Endodermal cell (in vitro differentiated cells): ENCODE data around the gene ADCK2. TPM values are rescaled to one million over a fixed set of nuclear protein-coding genes. Genes with fewer than 3 reads are reported as not detected.

Experiments used
- DNase-seq: peaks from one replicate; pipeline ENCODE4 v3.0.0-alpha.2; 2017
- H3K27ac ChIP-seq: 2 replicates; pipeline ENCODE4 v1.5.1; 2013; ENCODE audit warnings: mild to moderate bottlenecking, low read depth, low read length, moderate library complexity
- H3K27me3 ChIP-seq: 2 replicates; pipeline ENCODE4 v1.6.1; 2013; ENCODE audit warnings: mild to moderate bottlenecking, low read length, moderate library complexity; ENCODE audit not compliant: insufficient read depth, control insufficient read depth, poor library complexity, severe bottlenecking
- H3K36me3 ChIP-seq: 2 replicates; pipeline ENCODE4 v1.7.0; 2013; ENCODE audit warnings: mild to moderate bottlenecking, low read length, moderate library complexity; ENCODE audit not compliant: control insufficient read depth, insufficient read depth
- H3K4me1 ChIP-seq: one replicate; pipeline ENCODE4 v1.7.0; 2013; ENCODE audit warnings: low read length; ENCODE audit not compliant: control insufficient read depth, insufficient read depth
- H3K4me3 ChIP-seq: 2 replicates; pipeline ENCODE4 v1.5.1; 2013; ENCODE audit warnings: mild to moderate bottlenecking, low read length, moderate library complexity
- H3K9ac ChIP-seq: 2 replicates; pipeline ENCODE4 v1.6.1; 2013; ENCODE audit warnings: mild to moderate bottlenecking, low read length, moderate library complexity; ENCODE audit not compliant: poor library complexity, severe bottlenecking; ENCODE audit errors: extremely low read depth
- H3K9me3 ChIP-seq: 2 replicates; pipeline ENCODE4 v1.6.1; 2013; ENCODE audit warnings: mild to moderate bottlenecking, low read length, moderate library complexity; ENCODE audit not compliant: control insufficient read depth
- H3K27ac Mint-ChIP-seq: 2 replicates; pipeline ENCODE4 v1.8.0; 2020; ENCODE audit warnings: mixed read lengths
- H3K27me3 Mint-ChIP-seq: 2 replicates; pipeline ENCODE4 v1.8.0; 2021; ENCODE audit warnings: mild to moderate bottlenecking, mixed read lengths; ENCODE audit not compliant: insufficient read depth
- H3K36me3 Mint-ChIP-seq: 2 replicates; pipeline ENCODE4 v1.8.0; 2020; ENCODE audit warnings: low read depth, mixed read lengths
- H3K4me1 Mint-ChIP-seq: 2 replicates; pipeline ENCODE4 v1.8.0; 2020; ENCODE audit warnings: mixed read lengths
- H3K4me3 Mint-ChIP-seq: 2 replicates; pipeline ENCODE4 v1.8.0; 2020; ENCODE audit warnings: mild to moderate bottlenecking, moderate library complexity, mixed read lengths
- H3K9me3 Mint-ChIP-seq: 2 replicates; pipeline ENCODE4 v1.8.0; 2020; ENCODE audit warnings: mild to moderate bottlenecking, mixed read lengths
- CTCF ChIP-seq: fragments of 200-600 bp; sonication (generic); conservative IDR thresholded peaks from 2 replicates; pipeline ENCODE4 v1.5.0; 2021; ENCODE audit warnings: antibody characterized with exemption, mild to moderate bottlenecking
- WGBS, 2 experiments: methylation state at CpG; one replicate each; pipeline versions ENCODE4 v1.1.5 to v1.1.7; 2013; ENCODE audit warnings: missing lambda C conversion rate in 2 of 2, mixed read lengths in 1 of 2; ENCODE audit not compliant: insufficient coverage in 1 of 2, insufficient read length in 1 of 2; 5-methylcytosine and 5-hydroxymethylcytosine counted together
- total RNA-seq, 2 donors: library from RNA; stranded (reverse); fragmentation: NEBNext Ultra II Directional in 1 of 2; extraction: Animal tissue kit (Norgen Biotek cat#: 25700) in 1 of 2; gene quantifications; 2 replicates in 1 of 2; 3 replicates in 1 of 2; pipeline ENCODE4 v1.2.1, GENCODE V29; 2021

Gene ADCK2
- total RNA-seq, 2 donors from 2014 or later: 13.5 to 17.8 TPM

- no peaks in the 10 kb centered on the region for H3K27me3 Mint-ChIP-seq
- no peaks in the 10 kb centered on the region for H3K9me3 Mint-ChIP-seq
- H3K27ac Mint-ChIP-seq: no peak overlapping the region
- Histone ChIP-seq H3K4me3 (no peak overlapping the region), H3K36me3 (peaks cover 32% of the 10 kb centered on the region), H3K27ac (no peak overlapping the region), H3K9me3 (no peaks in the 10 kb centered on the region), H3K4me1 (no peaks in the 10 kb centered on the region), H3K9ac (no peak overlapping the region), H3K27me3 (no peaks in the 10 kb centered on the region)
- no peak for DNase-seq
- TF ChIP-seq CTCF: peak; percentile 73
- no peak overlapping the region for H3K4me3 Mint-ChIP-seq
- peaks cover 4% of the 10 kb centered on the region for H3K4me1 Mint-ChIP-seq
- 76 to 100% methylated on average over 1 to 2 of the region's 2 CpGs for WGBS, 2 experiments
- peaks cover 26% of the 10 kb centered on the region for H3K36me3 Mint-ChIP-seq
Measured at GRCh38 chr7:140726281-140726680, 53.5 kb downstream of the ADCK2 start.

GRCh38 chr7:140732416-140732815, 59.7 kb downstream of the ADCK2 start:
- Histone ChIP-seq H3K4me3 (no peak overlapping the region), H3K9ac (no peak overlapping the region), H3K36me3 (peaks cover 24% of the 10 kb centered on the region), H3K4me1 (no peaks in the 10 kb centered on the region), H3K27ac (no peak overlapping the region), H3K9me3 (no peaks in the 10 kb centered on the region), H3K27me3 (no peaks in the 10 kb centered on the region)
- no peaks in the 10 kb centered on the region for H3K27me3 Mint-ChIP-seq
- 80 to 84% methylated on average over 2 of the region's 2 CpGs for WGBS, 2 experiments
- H3K4me1 Mint-ChIP-seq: peaks cover 9% of the 10 kb centered on the region
- no peak for DNase-seq
- H3K27ac Mint-ChIP-seq: no peak overlapping the region
- no peak overlapping the region for H3K4me3 Mint-ChIP-seq
- no peak for TF ChIP-seq CTCF
- peaks cover 40% of the 10 kb centered on the region for H3K36me3 Mint-ChIP-seq
- H3K9me3 Mint-ChIP-seq: no peaks in the 10 kb centered on the region

- no peaks in the 10 kb centered on the region for H3K4me1 ChIP-seq
- no peak overlapping the region for H3K9ac ChIP-seq
- Mint-ChIP-seq H3K4me3 (no peak overlapping the region), H3K27me3 (no peaks in the 10 kb centered on the region), H3K27ac (no peak overlapping the region), H3K9me3 (no peaks in the 10 kb centered on the region), H3K4me1 (peaks cover 4% of the 10 kb centered on the region), H3K36me3 (peaks cover 48% of the 10 kb centered on the region)
- H3K36me3 ChIP-seq: peaks cover 28% of the 10 kb centered on the region
- no peaks in the 10 kb centered on the region for H3K27me3 ChIP-seq
- TF ChIP-seq CTCF: peak; percentile 49
- H3K27ac ChIP-seq: no peak overlapping the region
- H3K9me3 ChIP-seq: no peaks in the 10 kb centered on the region
- 100% methylated on average over 2 of the region's 2 CpGs; no CpG with 5 or more reads in 1 of the 2 experiments for WGBS, 2 experiments
- no peak for DNase-seq
- no peak overlapping the region for H3K4me3 ChIP-seq
Measured at GRCh38 chr7:140734096-140734495, 61.4 kb downstream of the ADCK2 start.
